ENCODE results near the gene TMIGD3.
"Not testable (repeated sequence)": the region's sequence is repeated elsewhere in the genome, so short reads cannot be mapped to it uniquely, and the experiment has no call there.

Gene TMIGD3

GRCh38 chr1:111503585-111504060 lies at the start of gene TMIGD3, which contains the start of gene ADORA3:
TMIGD3 (minus strand) TSS chr1:111503633; CDS start chr1:111503354, 279 bp downstream.
ADORA3 (minus strand) TSS chr1:111503633; CDS start chr1:111503354, 279 bp downstream.
- H3K4me3 ChIP-seq (ENCODE audit: low read depth, low read length), result no peak within 1 kb of the TSS
- H3K27me3 ChIP-seq (ENCODE audit: control insufficient read depth, insufficient read depth, low read length), result no peaks in the 10 kb centered on the region
- peaks cover 12% of the 10 kb centered on the region for H3K4me1 ChIP-seq (ENCODE audit: control insufficient read depth, insufficient read depth, low read length)
- no peak within 1 kb of the TSS for H3K9ac ChIP-seq (ENCODE audit: low read depth, low read length)
- H3K9me3 ChIP-seq (ENCODE audit: control insufficient read depth, insufficient read depth, low read length), result no peaks in the 10 kb centered on the region
- H3K27ac ChIP-seq (ENCODE audit: low read depth, low read length), result no peak within 1 kb of the TSS
- no peaks in the 10 kb centered on the region for H3K36me3 ChIP-seq (ENCODE audit: control insufficient read depth, insufficient read depth, low read length)

DNA sequence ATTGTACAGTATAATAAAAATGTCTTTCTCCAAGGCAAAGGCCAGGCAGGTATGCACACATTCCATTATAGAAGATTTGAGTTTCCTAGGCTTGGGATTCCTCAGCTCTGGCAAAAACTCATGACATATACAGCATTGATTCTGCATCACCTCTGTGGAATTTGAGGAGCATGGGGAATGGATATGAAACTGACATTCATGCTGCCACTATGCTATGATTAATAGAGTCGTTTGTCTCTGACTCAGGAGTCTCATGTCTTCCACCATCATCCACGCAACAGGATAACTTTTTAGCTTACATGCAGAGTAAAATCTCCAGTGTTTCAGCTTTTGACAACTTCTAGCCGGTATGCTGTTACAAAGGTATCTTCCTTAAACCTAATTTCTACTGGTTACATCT lies 49.8 kb upstream of the TMIGD3 start:
- H3K27me3 ChIP-seq (ENCODE audit: control insufficient read depth, insufficient read depth, low read length), result no peaks in the 10 kb centered on the region
- H3K9ac ChIP-seq (ENCODE audit: low read depth, low read length), result no peak overlapping the region
- no peak overlapping the region for H3K27ac ChIP-seq (ENCODE audit: low read depth, low read length)
- H3K4me3 ChIP-seq (ENCODE audit: low read depth, low read length), result no peak overlapping the region
- H3K36me3 ChIP-seq (ENCODE audit: control insufficient read depth, insufficient read depth, low read length), result no peaks in the 10 kb centered on the region
- H3K9me3 ChIP-seq (ENCODE audit: control insufficient read depth, insufficient read depth, low read length), result no peaks in the 10 kb centered on the region
- H3K4me1 ChIP-seq (ENCODE audit: control insufficient read depth, insufficient read depth, low read length), result no peaks in the 10 kb centered on the region; the same call in none of the 2 replicates

DNA sequence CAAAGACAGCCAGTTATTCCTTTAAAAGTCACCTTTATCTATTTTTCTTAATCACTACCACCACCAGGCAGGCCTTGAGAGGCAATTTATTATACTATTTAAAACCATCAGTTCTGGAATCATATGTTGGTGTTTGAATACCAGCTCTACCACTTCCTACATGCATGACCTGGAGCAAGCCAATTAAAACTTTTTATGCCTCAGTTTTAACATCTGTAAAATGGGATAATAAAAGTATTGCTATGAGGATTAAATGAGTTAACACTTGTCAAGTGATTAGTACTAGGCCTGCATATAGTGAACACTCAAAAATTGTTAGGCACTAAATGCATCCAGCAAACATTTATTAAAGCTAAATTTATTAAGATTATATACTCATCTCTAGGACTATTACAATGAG lies 49.2 kb upstream of the TMIGD3 start:
- H3K27ac ChIP-seq (ENCODE audit: low read depth, low read length), result no peak overlapping the region
- no peaks in the 10 kb centered on the region for H3K9me3 ChIP-seq (ENCODE audit: control insufficient read depth, insufficient read depth, low read length)

DNA sequence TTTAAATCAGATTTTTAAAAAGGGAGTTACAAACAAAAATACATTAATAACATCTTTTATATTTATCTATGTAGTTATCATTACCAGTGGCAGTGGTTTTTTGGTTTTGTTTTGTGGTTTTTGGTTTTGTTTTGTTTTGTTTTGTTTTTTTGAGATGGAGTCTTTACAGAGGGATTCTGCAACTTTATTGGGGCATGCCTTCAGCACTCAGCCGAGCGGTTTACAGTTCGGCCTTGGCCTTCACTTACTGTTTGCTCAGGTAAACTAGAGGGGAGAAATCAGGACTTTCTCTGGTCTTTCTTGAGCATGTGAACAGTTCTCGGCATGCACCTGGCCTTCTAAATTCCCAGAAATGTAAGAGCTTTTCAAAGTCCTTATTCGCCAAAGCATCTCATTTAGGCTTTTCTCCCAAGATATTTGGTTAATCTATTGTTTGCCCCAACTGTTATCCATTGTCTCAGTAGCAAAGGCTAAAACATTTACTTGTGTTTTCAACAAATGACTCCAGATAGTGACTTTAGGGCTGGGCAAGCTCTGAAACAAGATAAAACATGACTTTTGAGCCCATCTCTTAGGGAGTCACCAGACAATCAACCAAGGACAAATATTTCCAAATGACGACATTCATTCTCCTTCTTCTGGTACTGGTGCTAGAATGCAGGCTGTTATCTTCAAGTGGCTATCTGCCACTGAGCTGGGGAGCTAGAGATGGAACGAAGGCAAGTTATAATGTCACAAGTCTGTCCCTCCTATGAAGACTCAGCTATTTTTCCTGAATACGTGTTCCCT lies 48.4 kb upstream of the TMIGD3 start:
- H3K36me3 ChIP-seq (ENCODE audit: control insufficient read depth, insufficient read depth, low read length), result no peaks in the 10 kb centered on the region
- no peaks in the 10 kb centered on the region; the same call in none of the 2 replicates for H3K4me1 ChIP-seq (ENCODE audit: control insufficient read depth, insufficient read depth, low read length)
- no peaks in the 10 kb centered on the region for H3K9me3 ChIP-seq (ENCODE audit: control insufficient read depth, insufficient read depth, low read length)
- H3K27me3 ChIP-seq (ENCODE audit: control insufficient read depth, insufficient read depth, low read length), result no peaks in the 10 kb centered on the region
- H3K9ac ChIP-seq (ENCODE audit: low read depth, low read length), result no peak overlapping the region
- H3K27ac ChIP-seq (ENCODE audit: low read depth, low read length), result no peak overlapping the region
- H3K4me3 ChIP-seq (ENCODE audit: low read depth, low read length), result no peak overlapping the region

More for the DNA sequence above, 49.2 kb upstream of the TMIGD3 start:
- H3K27me3 ChIP-seq (ENCODE audit: control insufficient read depth, insufficient read depth, low read length), result no peaks in the 10 kb centered on the region
- H3K4me1 ChIP-seq (ENCODE audit: control insufficient read depth, insufficient read depth, low read length), result no peaks in the 10 kb centered on the region; the same call in none of the 2 replicates
- H3K9ac ChIP-seq (ENCODE audit: low read depth, low read length), result no peak overlapping the region
- H3K36me3 ChIP-seq (ENCODE audit: control insufficient read depth, insufficient read depth, low read length), result no peaks in the 10 kb centered on the region
- H3K4me3 ChIP-seq (ENCODE audit: low read depth, low read length), result no peak overlapping the region

GRCh38 chr1:111547786-111548185 lies 44.4 kb upstream of the TMIGD3 start:
- not testable (repeated sequence) for H3K4me1 ChIP-seq (ENCODE audit: control insufficient read depth, insufficient read depth, low read length); H3K9ac ChIP-seq (ENCODE audit: low read depth, low read length); H3K4me3 ChIP-seq (ENCODE audit: low read depth, low read length); H3K9me3 ChIP-seq (ENCODE audit: control insufficient read depth, insufficient read depth, low read length); H3K36me3 ChIP-seq (ENCODE audit: control insufficient read depth, insufficient read depth, low read length); H3K27ac ChIP-seq (ENCODE audit: low read depth, low read length); H3K27me3 ChIP-seq (ENCODE audit: control insufficient read depth, insufficient read depth, low read length)

GRCh38 chr1:111542187-111542586 lies 38.8 kb upstream of the TMIGD3 start:
- Histone ChIP-seq H3K4me1 (ENCODE audit: control insufficient read depth, insufficient read depth, low read length) (peaks cover 28% of the 10 kb centered on the region), H3K36me3 (ENCODE audit: control insufficient read depth, insufficient read depth, low read length) (no peaks in the 10 kb centered on the region), H3K9me3 (ENCODE audit: control insufficient read depth, insufficient read depth, low read length) (no peaks in the 10 kb centered on the region), H3K4me3 (ENCODE audit: low read depth, low read length) (peak overlapping the region; percentile 20), H3K9ac (ENCODE audit: low read depth, low read length) (peak overlapping the region; percentile 40; the same call in 1 of the 2 replicates), H3K27ac (ENCODE audit: low read depth, low read length) (peak overlapping the region; percentile 87), H3K27me3 (ENCODE audit: control insufficient read depth, insufficient read depth, low read length) (no peaks in the 10 kb centered on the region)

DNA sequence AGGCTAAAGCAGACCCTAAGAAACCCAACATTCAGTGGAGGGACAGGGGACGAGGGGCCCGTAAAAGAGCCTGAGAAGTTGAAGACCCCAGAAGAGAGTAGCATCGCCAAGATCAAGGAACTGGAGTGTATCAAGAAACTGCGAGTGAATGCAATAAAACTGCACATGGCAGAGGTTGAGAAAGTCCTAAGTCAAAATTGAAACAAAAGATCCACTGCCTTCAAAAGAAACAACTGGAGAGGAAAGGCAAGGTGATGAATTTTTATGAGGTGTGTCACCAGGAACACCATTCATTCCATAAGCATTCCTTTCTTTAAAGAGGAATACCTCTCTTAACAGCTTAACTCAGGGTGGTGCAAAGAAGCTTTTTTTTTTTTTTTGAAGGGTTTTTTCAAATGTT lies 38.3 kb upstream of the TMIGD3 start:
- peak overlapping the region; percentile 87 for H3K27ac ChIP-seq (ENCODE audit: low read depth, low read length)

DNA sequence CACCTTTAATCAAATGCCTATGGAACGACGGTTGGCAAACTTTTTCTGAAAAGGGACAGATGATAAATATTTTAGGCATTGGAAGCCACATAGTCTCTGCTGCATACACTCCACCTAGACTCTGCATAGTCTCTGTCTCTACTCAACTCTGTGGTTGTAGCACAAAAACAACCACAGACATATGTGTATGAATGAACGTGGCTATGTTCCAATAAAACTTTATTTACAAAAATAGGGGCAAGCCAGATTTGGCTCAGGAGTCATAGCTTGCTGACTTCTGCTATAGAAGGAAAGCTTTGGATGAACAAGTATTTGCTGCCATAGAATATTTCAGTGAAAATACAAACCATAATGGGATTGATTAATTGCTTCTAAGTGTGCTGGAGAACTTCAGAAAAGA lies 37.5 kb upstream of the TMIGD3 start:
- Histone ChIP-seq H3K9me3 (ENCODE audit: control insufficient read depth, insufficient read depth, low read length) (no peaks in the 10 kb centered on the region), H3K27me3 (ENCODE audit: control insufficient read depth, insufficient read depth, low read length) (no peaks in the 10 kb centered on the region), H3K9ac (ENCODE audit: low read depth, low read length) (no peak overlapping the region), H3K4me3 (ENCODE audit: low read depth, low read length) (no peak overlapping the region), H3K4me1 (ENCODE audit: control insufficient read depth, insufficient read depth, low read length) (peaks cover 28% of the 10 kb centered on the region), H3K27ac (ENCODE audit: low read depth, low read length) (no peak overlapping the region), H3K36me3 (ENCODE audit: control insufficient read depth, insufficient read depth, low read length) (no peaks in the 10 kb centered on the region)

More for the DNA sequence above, 38.3 kb upstream of the TMIGD3 start:
- no peaks in the 10 kb centered on the region for H3K9me3 ChIP-seq (ENCODE audit: control insufficient read depth, insufficient read depth, low read length)
- no peaks in the 10 kb centered on the region for H3K36me3 ChIP-seq (ENCODE audit: control insufficient read depth, insufficient read depth, low read length)
- H3K9ac ChIP-seq (ENCODE audit: low read depth, low read length), result no peak overlapping the region
- H3K4me1 ChIP-seq (ENCODE audit: control insufficient read depth, insufficient read depth, low read length), result peaks cover 28% of the 10 kb centered on the region
- H3K4me3 ChIP-seq (ENCODE audit: low read depth, low read length), result peak overlapping the region; percentile 20; the same call in 1 of the 2 replicates
- H3K27me3 ChIP-seq (ENCODE audit: control insufficient read depth, insufficient read depth, low read length), result no peaks in the 10 kb centered on the region

DNA sequence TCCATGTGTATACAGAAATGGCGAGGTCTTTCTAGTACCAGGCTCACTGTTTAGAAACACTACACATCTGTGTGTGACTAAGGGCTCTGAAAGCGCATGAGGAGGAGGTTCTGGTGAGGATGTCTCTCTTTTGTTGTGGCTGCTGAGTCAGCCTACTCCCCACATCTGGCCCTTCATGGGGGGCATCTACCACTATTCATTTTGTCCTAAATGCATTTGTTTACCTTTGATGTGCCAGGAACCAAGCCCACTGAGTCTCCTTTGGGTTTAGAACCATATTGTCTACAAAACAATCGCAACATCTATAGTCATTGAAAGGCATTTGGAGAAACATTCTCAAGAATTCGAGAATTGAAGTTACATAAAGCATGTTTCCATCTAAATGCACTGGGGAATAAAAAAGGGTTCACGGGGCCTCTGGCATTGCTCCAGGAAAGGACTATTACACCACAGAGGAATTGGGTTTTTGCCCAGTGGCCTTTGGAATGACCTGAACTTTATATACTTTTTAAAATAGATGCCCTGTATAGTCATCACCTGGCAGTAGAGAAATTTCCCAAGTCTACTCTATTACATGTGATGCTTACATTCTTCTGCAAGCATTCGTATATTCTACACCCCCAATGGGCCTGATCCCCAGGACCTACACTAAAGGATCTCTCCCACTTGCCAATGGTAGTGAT lies 35.1 kb upstream of the TMIGD3 start:
- H3K36me3 ChIP-seq (ENCODE audit: control insufficient read depth, insufficient read depth, low read length), result no peaks in the 10 kb centered on the region
- no peaks in the 10 kb centered on the region for H3K9me3 ChIP-seq (ENCODE audit: control insufficient read depth, insufficient read depth, low read length)
- H3K4me1 ChIP-seq (ENCODE audit: control insufficient read depth, insufficient read depth, low read length), result peaks cover 28% of the 10 kb centered on the region
- H3K27me3 ChIP-seq (ENCODE audit: control insufficient read depth, insufficient read depth, low read length), result no peaks in the 10 kb centered on the region
- no peak overlapping the region for H3K9ac ChIP-seq (ENCODE audit: low read depth, low read length)
- H3K27ac ChIP-seq (ENCODE audit: low read depth, low read length), result peak overlapping the region; percentile 90
- H3K4me3 ChIP-seq (ENCODE audit: low read depth, low read length), result no peak overlapping the region

- Histone ChIP-seq H3K9me3 (ENCODE audit: control insufficient read depth, insufficient read depth, low read length) (0 out of 2 replicates have a peak, but pooled peaks cover 8% of the 10 kb centered on the region), H3K4me1 (ENCODE audit: control insufficient read depth, insufficient read depth, low read length) (peaks cover 17% of the 10 kb centered on the region), H3K9ac (ENCODE audit: low read depth, low read length) (no peak overlapping the region), H3K4me3 (ENCODE audit: low read depth, low read length) (no peak overlapping the region), H3K27me3 (ENCODE audit: control insufficient read depth, insufficient read depth, low read length) (no peaks in the 10 kb centered on the region), H3K27ac (ENCODE audit: low read depth, low read length) (no peak overlapping the region), H3K36me3 (ENCODE audit: control insufficient read depth, insufficient read depth, low read length) (no peaks in the 10 kb centered on the region)
Observed at GRCh38 chr1:111535256-111536191, 32.1 kb upstream of the TMIGD3 start.

Data from HUES48 (cell line).